NCI-H748 (cell line): ENCODE measurements around the gene PPOX.
A peak's percentile ranks its signal among the peaks of the same experiment; 100 is the strongest.

Experiments used
- DNase-seq: peaks from one replicate; lab custom pipeline; 2025; ENCODE audit not compliant: unreplicated experiment; lab: John Stamatoyannopoulos, UW

PPOX gene

DNA sequence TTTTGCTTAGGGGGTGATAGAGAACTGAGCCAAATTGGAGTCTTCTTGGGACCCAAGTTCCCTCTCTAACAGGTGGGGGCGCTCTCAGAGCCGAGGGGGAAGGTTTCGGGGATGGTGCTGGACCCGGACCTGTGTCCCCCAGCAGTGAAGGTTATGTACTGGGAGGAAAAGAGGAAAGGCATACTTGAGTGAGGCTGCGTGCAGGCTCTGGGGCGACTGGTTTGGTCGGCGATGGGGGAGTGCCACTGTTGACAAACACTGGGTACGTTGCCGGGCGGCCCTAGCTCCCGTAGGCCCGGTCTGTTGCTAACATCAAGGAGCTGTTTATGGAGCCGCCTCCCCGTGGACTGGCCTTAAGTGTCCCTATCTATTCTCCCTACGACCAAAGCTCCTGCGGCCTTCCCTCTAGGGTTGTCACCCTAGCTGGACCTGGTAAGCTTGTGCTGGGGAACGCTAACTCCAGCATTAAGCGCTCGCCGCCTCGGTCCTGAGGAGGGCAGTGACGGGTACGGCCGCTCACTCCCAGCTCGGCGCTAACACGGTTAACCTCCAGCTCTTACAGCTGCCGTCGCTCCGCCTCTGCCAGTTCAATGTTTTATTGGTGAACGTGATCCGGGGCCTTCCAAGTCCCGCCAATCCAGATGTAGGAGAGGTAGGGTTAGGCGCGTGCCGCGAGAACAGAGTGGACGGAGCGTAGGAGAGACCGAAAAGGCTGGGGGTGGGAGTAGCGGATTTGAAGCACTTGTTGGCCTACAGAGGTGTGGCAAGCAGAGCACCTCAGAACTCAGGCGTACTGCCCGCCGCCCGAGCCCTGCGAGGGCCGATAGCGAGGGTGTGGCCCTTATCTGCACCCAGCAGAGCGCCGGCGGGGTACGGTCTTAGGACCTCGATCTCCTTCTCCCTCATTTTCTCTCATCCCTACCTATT lies at the start of gene PPOX:
PPOX (plus strand) TSS at position 685 of the 927 bp plus-strand sequence. CDS start 422 bp downstream, outside the sequence.
- DNase-seq, result peak; percentile 99

DNA sequence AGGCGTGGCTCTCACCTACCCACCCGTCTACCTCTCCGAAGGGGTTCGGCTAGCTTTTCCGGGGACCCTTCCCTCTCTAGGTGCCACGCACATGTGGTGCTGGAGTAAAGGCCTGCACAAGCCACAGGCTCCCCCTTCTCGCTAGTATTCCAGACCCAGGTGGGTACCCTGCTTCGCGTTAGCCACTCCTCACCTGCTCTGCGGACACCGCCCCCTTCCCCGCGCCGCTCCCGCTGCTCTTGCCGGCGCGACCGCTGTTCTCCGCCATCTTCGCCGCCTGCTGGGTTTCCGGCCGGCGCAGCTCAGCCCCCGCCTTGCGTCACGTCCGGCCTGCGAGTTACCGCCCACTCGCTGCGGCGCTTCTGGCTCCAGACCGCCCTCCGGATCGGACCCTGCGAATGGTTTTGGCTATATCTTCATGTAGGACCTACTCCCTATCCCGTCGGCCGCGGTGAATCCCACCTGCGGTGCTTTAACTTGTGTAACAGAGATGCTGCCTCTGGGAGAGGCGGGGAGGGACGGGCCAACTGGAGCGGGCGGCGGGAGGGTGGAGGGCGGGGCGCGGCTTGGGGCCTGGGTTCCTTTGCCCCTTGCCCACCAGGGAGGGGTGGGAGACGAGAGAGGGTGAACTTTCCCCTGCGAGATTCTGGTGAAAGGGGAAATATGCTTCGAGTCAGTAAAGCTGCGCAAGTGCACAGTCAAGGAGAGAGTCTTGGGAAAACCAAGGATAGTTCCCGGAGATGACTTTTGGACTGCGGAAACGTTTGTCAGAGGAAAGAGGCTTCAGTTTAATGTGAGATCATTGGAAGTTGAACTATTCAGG lies 48.3 kb upstream of the PPOX start, which contains the start of the genes NIT1 and PFDN2:
NIT1 (plus strand) TSS at position 347 of the 823 bp plus-strand sequence; CDS start at position 419, 72 bp downstream.
PFDN2 (minus strand) TSS at position 279 of the 823 bp plus-strand sequence; CDS start at position 268, 11 bp downstream.
- DNase-seq, result peak; percentile 88

DNA sequence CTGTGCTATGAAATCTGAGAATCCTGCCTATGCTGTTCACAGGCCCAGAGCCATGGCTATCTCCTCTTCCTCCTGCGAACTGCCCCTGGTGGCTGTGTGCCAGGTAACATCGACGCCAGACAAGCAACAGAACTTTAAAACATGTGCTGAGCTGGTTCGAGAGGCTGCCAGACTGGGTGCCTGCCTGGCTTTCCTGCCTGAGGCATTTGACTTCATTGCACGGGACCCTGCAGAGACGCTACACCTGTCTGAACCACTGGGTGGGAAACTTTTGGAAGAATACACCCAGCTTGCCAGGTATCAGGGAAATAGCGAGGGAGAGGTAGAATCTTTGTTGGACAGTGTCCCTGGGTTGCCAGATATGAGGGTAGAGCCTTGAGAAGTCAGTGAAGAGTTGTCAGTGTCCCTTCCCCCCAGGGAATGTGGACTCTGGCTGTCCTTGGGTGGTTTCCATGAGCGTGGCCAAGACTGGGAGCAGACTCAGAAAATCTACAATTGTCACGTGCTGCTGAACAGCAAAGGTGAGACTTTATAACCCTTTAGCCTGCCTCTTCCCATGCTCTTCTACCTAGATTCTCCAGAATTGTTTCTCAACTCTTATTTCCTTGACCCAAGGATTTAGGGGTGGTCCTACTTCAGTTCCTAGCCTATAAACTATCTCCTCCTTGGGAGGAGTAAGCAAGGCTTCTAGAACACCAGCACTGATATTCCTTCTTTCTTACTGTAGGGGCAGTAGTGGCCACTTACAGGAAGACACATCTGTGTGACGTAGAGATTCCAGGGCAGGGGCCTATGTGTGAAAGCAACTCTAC lies 46.9 kb upstream of the PPOX start:
- no peak for DNase-seq

DNA sequence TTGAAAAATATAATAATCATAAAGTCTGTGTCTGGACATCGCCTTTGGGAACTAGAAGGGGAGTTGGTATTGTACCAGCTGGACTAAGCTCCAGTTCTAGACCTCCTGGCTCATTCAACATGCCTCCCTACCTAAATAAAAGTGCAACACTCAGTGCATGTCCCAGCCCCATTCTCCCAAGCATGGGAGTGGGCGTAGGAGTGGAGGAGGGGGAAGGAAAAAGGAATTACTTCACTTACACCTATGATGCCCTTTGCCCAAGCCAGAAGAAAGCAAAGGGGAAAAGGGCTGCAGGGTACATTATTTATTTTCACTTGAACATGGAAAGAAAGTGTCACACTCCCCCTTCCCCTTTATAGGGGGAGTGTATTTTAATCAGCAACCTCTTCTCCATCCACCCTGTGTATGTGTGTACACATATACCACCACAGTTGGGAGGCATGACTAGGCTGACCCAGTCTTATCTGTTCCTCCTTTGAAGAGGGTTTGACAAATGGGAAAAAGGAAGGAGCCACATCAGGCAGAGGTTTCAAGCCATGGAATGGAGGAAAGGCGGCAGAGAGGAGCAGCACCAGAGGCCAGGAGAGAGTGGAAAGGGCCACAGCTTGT lies 45.1 kb upstream of the PPOX start:
- no peak for DNase-seq

DNA sequence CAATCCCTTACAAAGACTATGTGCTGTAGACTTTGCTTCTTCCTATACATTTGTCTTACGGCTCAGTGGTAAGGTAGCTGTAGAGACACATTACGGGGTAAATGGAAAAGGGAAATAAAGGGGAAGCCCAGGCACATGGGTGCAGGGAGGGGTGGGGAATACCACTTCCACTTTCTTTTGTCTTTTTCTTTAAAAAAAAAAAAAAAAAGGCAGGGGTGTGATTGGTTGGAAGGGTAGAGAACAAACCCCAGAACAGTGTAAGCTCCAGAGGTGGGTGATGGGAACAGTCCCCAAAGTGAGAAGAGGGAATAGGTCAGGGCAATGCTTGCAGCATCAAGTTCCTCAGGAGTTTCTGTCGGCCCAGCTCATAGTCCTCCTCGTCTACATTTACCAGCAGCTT lies 44.4 kb upstream of the PPOX start:
- no peak for DNase-seq

DNA sequence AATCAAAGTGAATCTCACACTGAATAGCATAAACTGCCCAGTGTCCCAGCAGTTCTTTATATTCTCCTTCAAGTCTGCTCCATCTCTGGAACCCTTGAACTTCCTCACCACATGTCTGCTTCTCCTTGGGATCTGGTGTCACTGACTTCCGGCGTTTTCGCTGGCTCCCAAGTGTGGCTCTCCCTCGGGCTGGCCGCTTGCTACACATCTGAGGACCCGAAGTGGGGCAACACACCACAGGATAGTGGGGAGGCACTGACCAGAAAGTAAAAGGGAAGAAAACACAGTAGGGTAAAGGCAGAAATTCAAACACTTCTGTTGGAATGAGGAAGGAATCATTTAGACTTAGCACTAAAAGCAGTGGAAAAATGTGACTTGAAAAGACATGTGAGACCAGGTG lies 43.3 kb upstream of the PPOX start:
- no peak for DNase-seq

DNA sequence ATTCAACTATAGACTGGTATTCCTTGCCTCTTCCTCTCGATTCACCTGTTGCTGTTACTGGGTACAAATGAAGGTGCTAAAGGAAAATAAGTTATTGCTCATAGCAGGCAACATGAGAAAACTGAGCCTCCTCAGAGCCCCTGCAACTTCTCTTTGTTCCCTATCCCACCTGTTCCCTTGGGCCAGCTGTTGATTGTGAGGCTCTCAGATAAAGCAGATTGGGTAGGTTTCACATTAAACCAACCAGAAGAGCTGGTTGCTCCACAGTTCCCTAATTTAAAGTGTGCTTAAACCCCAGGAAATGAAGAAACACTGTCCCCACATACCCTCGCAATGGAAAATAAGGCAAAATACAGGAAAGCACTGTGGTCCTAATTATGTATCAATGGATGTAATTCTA lies 38.6 kb upstream of the PPOX start:
- no peak for DNase-seq

DNA sequence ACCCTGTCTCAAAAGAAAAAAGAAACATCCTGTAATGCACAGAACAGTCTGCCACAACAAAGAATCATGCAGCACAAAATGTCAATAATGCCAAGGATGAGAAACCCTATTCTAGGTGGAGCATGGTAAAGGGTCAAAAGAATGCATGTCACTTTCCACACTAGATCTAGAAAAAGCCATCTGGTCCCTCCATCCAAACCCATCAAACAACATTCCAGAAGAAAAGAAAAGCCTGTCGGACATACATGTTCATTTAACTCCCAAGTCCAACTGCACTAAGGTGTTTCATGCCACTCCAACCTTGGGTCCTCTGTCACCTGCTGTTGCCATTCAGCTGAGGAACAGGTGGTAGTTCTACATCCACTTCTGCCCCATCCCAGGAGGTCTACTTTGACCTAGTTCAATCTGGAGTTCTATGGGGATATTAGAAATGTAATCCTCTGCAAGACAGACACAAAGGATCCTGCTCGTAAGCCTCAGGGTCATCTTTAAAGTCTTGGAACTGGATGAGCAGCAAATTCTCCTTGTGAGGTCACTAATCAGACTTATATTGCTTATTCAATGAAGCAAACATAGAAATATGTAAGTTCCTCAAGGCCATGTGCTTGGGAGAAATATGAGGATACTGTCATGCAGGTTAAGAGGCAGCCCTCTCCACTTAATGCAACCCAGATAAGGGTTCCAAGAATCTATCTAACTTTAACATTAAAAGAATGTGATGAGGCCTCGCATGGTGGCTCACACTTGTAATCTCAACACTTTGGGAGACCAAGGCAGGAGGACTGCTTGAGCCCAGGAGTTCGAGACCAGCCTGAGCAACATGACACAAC lies 37.4 kb upstream of the PPOX start:
- no peak for DNase-seq

DNA sequence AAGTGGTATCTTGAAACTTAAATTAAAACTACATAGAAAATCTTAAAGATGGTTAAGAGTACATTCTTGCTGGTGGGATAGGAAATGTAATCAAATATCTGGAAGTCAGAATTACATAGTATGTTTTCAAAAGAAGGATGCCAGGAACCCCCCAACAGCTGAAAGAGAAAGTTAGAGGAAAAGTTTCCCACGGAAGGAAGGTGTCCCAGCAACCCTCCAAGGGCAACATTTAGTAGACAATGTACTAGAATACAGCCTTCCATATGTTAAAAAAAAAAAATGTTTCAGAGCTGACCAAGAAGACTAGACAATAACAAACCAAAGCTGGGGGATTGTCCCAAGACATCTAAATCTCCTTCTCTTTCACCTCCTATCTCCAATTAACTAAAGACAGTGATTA lies 36.0 kb upstream of the PPOX start:
- DNase-seq, result no peak

DNA sequence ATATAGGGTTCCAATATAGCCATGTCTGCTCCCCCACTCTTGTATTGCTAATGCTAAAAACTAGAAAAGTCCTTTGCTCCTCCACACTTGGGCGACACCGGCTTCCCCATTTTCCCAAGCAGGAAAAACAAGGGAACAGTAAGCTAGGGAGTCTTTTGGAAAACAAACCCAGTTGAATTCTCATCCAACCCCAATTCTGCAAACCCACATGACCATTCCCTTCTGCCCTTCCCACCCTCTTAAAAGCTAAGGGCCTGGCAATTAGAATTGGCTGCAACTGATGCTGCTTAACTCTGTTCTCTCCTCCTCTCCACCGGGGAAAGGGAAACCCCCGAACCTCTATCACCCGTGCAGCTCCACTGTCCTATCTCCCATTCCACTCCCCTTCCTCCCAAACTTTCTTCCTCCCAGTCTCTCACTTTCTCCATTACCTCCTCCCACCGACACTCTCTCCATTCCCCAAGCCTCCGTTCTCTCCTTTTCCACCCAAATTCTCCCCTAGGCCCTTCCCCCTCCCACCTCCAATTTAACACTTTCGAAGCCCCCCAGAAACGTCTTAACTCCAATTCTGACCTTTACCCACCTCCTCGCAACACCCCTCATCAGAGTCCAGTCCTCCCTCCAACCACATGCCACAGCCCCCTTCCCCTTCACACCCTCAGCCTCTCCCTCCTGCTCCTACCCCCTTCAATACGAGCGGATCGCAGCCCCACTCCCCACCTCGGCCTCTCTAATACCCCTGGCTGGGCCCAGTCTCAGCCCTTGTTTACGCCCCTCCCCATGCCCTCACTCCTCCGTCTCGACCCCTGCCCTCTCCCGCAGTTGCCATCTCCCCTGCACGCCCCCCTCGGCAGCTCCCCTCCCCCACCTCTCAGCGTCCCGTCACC lies 34.5 kb upstream of the PPOX start:
- DNase-seq, result peak; percentile 19

DNA sequence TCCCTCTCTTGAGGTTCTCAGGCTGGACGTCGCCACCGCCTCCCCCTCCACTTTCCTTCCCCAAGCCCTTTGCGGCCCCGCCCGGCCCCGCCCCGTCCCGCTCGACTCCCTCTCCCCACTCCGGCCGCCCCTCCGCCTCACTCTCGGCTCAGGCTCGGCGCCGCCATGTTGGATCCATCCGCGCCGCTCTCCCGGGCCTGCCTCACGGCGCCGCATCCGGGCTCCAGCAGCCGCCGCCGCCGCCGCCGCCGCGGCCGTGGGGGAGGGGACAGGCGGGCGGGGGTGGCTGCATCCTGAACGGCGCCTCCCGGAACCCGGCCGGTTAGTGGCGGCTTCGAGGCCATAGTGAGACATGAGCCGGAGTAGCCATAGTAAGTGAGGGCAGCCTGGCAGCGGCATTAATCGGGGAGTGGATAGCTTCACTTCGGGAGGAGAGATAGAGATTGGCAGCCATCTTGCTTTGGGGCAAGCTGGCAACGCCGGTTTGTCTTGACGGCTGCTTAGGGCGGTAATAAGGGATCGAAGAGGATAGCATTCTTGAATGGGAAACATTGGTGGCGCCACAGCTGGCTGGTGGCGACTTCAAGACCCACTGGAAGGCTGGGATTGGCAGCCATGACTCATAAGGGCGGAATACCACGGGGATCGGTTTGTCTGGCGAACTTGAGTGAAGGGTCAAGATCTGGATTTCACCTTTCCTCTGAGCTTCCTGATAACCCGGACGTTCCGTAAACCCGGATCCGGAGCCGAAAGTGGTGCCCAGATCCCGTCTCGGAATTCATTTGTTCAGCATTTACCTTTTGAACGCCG lies 33.6 kb upstream of the PPOX start, which contains the start of gene DEDD:
DEDD (minus strand) TSS at position 258 of the 810 bp plus-strand sequence. CDS start 8,205 bp downstream, outside the sequence.
- DNase-seq, result peak; percentile 97

DNA sequence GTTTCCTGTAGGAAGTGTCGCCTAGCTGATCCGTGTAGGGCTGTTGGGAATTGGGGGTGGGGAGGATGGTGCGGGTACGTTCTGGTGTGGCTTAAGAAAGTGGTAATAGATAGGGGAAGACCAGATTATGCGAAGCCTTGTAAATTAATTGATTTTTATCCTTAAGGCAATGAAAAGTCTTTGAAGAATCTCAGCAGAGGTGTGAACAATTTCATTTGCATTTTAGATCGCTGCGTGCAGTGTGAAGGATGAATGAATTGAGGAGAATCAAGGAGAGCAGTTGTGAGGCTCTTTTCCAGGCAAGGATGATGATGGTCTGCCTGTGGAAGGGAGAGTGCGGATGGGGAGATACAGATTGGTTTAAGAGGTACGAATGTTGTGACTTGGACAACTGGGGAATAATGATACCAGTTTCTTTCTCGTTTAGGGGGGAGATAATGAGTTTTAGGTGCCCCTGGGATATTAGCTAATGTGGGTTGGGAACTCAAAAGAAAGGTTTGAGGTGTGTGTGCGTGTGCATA lies 32.9 kb upstream of the PPOX start:
- peak; percentile 35 for DNase-seq

DNA sequence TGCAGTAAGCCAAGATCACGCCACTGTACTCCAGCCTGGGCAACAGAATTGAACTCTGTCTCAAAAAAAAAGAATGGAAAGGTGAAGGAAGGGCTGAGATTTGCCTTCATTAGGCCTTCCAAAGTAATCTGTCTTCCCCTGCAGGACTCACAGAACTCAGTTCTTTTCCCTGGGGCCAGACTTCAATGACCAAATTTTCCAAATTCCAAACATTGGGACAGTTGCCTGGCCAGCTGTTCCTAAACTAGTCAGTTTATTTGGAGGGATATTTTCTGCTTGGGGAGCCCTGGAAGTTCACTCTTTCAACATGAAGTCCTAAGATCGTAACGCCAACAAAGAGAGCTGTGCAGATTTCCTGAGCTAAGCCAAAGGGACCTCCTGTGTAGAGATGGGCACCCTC lies 28.3 kb upstream of the PPOX start:
- DNase-seq, result no peak

DNA sequence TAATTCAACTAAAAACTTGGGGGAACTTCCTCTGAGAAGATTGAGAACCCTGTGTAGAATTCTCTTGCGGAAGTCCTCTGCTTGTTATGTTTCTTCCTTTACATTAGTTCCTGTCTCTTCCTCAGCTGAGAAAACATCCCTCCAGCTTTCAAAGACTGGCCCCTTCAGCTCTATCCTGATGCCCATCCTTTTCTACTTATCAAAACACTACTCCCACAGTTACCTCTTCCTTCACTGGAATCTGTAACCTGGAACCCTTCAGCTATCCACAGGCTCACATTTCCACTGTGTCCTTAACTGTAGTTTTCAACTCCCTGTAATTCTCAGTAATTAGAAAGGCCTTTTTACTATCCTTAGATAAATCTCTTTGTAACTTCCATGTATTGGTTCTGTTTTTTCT lies 27.8 kb upstream of the PPOX start:
- DNase-seq, result no peak

DNA sequence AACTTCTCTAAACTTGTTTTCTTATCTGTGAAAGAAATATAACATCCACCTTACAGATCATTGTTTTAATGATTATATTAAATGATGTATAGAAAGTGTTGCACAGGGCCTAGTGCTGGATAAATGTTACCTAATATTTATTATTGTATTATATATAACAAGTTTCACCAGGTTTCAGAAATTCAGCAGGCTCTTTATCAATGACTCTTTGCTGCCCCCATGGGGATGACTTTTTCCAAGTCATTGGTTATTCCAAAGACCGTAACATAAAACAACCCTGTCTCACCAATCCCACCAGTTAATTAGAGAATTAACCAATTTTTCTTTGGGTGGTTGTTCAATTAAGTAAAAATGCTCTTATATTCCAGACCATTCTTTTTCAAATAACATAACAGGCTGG lies 26.5 kb upstream of the PPOX start:
- DNase-seq, result peak; percentile 42

DNA sequence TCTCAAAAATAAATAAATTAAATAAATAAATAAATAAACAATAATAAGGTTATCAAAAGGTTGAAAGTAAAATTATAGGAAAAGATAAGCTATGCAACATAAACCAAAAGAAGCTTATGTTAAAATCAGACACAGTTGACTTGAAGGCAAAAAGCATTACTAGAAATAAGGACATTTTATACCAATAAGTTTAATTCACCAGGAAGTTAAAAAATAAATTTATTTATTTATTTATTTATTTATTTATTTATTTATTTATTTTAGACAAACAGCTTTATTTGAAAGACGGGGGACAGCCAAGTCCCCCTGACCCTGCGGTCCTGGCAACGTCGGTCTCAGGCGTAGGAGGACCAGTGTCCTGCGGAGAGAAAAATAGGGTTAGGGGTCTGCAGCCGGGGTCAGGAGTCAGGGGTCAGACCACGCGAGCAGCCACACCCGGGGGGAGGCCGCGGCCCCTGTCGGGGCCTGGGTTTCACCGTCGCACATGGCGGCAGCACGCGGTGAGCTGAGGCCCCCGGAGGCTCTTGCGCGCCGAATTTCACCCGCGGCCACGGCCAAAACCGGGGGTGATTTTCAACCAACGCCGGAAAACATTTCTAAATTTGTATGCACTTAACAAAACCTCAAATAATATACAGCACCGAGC lies 25.3 kb upstream of the PPOX start:
- DNase-seq, result no peak

DNA sequence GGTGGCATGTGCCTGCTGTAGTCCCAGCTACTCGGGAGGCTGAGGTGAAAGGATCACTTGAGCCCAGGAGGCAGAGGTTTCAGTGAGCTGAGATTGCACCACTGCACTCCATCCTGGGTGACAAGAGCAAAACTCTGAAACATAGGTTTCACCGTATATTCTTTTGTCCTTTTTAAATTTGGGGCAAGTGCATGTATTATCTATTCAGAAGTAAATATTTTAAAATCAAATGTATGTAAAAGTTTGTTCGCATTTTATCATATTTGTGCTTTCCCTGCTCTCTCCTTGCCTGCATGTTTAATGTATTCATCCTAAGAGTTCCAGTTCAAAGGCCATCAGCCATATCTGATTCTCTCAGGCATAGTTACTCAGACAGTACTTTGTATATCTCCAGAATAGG lies 20.4 kb upstream of the PPOX start:
- no peak for DNase-seq
